Measurements from ENCODE around the gene UBASH3A.

The UBASH3A gene

DNA sequence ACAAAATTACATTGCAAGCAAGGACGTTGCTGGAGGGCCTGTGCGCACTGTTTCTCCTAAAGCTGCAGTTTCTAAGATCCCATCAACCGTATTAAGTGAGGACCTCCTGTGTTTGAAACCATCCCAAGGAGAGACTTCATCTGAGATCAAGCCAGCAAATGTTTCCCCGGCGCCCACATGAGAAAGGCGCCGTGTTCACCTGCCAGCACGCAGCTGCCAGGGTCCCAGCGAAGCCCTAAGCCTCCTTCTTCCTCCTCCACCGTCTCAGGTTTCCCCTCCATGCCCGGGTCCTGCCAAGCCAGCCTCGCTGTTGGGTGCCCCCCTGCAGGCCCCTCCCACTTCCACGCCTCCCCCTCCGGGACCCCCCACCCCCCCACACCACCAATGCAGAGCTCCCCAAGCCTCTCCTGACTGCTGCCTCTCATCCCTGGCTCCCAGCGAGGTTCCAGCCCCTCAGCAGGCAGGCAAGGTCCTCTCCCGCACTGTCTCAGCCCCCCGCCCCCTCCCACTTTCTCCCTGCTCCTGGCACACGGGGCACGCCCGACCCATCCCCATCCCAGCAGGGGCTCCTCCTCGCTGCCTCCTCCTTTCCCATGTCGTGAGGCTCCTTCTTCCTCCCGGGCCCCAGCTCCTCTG lies 28.7 kb upstream of the UBASH3A start:
- no peak for DNase-seq (ENCODE audit: low read depth)

DNA sequence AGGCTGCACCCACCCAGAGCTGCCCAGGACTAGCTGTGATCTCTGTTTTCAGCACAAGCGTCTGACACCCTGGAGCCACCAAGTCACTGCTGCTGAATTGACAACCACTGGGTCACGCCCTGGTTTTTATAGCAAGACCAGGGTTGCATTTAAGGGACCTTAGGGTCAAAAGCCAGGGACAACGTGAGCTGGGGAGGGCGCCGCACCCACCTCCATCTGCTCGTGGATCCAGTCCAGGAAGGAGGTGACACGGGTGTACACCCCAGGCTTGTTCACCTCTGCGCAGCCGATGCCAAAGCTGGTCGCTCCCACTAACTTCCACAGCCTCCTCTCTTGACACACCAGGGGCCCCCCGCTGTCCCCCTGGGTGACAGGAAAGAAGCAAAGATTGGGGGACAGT lies 28.2 kb upstream of the UBASH3A start:
- no peak for DNase-seq (ENCODE audit: low read depth)

DNA sequence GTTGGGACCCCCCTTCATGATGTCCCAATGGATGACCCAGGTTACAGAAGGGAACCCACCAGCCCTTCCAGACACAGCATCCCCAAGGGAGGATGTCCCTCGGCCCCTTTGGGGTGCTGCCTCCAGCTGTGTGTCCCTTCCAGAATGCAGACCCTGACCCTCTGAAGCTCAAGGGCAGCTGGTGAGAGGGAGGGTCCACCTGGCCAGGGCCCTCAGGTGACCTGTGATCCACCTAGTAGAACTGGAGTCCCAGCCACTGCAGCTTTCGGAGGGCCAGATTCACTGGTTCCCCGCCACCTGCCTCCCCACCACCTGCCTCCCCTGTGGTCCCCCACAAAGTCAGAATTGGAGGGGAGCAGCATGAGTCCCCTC lies 27.8 kb upstream of the UBASH3A start:
- DNase-seq (ENCODE audit: low read depth), result no peak

DNA sequence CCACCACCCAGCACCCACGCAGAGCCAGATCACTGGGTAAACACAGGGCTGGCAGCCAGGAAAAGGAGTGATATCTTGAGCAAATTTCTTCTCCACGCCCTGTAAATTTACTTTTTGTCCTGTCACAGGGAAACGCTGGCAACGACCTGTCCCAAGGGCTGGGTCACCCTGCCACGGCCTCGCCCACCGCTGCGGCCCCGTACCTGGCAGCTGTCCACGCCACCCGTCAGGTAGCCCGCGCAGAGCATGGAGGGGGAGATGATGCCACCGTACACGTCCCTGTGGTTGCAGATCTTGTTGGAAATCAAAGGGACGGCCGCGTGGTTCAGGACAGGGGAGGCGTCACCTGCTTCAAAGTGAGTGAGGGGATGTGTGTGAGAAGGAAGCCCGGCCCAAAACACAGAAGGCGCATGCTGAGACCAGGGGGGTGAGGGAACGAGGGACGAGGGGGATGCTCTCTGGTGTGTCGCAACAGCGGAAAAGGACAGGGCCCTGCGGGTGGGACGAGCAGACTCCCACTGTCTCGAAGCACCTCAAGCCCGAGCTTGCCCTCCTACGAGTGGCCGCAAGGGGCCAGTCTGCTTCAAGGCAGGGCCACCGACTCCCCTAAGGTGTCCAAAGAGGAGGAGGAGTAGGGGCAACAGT lies 27.2 kb upstream of the UBASH3A start:
- DNase-seq (ENCODE audit: low read depth), result no peak

DNA sequence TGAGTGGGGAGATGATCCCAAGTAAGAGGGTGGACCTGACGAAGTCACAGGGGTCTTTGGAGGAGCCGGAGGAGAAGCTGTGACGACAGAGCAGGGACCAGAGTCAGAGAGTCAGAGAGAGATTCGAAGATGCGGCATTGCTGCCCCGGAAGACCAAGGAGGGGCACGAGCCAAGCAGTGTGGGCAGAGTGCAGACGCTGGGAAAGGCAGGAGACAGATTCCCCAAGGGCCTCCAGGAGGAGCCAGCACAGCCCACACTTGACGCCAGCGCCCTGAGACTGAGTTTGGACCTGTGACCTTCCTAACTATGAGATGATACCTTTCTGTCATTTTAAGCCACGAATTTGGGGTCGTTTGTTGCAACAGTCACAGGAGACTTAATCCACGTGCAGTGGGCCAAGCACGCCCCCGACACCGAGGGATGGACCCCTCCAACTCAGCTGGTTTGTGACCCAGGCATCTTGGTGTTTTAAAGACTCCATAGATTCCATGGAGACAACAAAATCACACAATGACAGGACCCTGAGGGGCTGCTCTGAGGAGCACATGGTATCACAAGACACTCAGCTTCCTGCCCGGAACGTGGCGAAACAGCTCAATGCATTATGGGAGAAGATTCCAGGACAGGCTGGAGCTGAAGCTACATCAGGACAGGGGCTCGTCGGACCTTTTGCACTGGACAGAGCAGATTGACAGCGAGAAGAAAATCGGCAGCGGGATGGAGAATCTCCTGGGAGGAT lies 26.3 kb upstream of the UBASH3A start:
- DNase-seq (ENCODE audit: low read depth), result no peak

DNA sequence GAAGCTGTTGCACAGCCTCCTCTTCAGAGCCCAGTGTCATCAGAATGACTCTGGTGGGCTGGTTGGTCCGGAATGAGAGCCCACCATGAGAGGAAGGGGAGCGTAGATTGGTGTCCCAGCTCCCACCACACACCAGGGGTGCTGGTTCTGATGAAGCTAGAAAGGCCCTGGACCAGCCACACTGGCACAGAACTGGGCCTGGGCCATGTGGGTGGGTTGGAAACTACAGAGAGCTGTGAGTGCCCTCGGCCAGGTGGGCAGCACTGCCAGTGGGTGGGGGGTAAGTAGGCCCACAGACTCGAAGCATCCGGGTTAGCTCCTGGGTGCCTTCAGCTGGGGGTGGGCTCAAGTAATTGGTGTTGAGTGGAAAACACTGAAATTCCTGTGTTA lies 25.8 kb upstream of the UBASH3A start:
- DNase-seq (ENCODE audit: low read depth), result no peak

DNA sequence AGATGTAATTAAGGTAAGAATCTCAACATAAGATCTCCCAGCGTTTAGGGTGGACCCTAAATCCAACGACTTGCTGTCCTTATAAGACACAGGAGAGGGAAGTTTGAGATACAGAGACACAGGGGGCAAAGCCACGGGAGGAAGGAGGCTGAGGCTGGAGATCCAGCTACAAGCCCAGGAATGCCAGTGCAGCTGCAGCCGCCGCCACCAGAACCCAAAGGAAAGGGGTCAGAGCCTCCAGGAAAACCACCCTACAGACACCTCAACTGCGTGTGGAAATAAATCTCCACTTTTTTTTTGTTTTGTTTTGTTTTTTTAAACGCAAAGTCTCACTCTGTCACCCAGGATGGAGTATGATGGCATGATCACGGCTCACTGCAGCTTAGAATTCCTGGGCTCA lies 25.3 kb upstream of the UBASH3A start:
- no peak for DNase-seq (ENCODE audit: low read depth)

DNA sequence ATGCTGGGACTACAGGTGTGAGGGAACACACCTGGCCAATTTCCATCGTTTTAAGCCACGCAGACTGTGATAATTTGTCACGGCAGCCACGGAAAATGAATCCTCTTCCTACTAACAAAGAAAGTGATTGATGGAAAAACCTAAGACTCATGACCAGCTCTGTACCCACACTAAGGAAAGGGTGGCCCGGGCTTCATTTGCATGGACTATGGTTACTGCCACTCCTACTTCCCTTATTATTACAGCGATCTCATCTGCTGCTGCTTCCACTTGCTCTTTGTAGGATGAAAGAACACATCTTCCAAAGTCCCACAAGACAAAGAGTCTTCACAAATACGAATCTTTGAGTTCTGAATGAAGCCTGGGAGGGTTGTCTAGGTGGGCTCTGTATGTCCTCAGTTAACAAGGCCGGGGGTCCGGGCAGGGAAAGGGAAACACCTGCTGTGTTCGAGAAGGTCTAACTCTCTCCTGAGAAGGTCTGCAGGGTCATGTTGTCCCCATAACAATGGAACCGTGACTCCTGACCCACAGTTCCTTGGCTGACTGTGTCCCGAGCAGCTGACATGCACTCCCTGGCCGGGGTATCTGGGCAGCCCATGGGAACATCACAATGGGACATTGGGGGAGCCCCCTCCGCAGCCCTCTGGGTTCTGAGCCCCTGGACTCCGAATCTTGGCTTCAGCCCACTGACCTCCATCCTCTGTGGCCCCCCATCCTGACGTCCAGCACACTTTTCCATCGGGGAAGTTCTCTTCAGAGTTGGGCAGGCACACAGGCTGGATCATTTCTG lies 24.1 kb upstream of the UBASH3A start:
- DNase-seq (ENCODE audit: low read depth), result no peak

DNA sequence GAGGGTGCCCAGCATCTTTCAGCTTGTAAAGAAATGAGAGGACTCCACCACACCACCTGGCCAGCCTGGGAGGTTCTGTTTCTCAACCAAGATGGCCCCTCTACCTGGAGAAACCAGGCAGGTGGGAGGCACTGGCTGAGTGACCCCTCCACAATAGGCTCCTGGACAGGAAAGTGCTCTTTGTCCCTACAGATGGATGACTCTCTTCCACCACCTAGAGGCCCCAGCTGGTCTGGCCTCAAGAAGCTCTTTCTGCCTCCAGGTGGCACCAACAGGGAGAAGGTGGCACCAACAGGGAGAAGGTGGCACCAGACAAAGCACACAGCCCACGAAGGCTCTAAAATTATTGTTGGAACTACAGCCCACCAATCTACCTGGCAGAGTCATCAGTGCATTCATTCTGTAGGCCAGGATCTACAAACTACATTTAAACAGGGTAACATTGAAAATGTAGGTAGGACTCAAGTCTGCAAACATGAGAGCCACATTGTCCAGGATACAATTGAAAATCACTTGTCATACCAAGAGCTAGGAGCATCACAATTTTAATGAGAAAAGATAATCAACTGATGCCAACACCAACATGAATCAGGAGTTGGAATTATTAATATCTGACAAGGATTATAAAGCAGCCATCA lies 22.2 kb upstream of the UBASH3A start:
- DNase-seq (ENCODE audit: low read depth), result no peak

DNA sequence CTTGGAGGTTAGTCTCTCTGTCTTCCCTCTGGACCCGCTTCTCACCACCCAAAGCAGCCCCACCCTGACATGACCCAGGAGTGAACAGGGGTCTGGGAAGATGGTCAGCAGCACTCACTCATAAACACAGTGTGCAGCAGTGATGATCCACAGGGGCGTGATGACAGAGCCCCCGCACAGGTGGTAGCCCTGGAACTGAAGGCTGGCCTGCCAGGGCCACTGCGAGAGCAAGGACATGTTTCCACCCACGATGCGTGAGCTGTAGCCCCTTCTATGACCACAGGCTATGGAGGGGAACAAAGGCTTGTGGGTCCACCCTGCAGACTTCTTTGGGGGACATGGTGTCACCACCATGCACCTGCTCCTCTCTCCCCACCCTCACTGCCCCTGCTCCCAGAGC lies 20.8 kb upstream of the UBASH3A start:
- no peak for DNase-seq (ENCODE audit: low read depth)

DNA sequence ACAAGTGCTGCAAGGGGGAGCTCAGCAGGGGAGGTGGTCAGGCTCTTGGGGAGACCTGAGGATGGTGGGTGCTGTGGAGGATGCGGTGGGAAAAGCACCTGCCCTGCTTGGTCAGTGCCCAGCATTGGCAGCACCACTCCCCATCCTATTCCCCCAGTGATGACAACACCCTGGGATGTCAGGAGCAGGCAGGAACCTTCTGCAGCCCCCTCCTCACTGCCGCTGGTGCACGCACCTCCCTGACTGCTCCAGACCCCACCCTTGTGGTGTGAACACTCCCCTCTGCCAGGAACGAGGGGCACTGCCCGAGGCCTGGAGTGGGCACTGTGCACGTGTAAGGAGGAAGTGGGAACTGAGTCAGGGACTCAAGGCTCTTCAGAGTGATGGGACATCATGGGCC lies 20.4 kb upstream of the UBASH3A start:
- no peak for DNase-seq (ENCODE audit: low read depth)

DNA sequence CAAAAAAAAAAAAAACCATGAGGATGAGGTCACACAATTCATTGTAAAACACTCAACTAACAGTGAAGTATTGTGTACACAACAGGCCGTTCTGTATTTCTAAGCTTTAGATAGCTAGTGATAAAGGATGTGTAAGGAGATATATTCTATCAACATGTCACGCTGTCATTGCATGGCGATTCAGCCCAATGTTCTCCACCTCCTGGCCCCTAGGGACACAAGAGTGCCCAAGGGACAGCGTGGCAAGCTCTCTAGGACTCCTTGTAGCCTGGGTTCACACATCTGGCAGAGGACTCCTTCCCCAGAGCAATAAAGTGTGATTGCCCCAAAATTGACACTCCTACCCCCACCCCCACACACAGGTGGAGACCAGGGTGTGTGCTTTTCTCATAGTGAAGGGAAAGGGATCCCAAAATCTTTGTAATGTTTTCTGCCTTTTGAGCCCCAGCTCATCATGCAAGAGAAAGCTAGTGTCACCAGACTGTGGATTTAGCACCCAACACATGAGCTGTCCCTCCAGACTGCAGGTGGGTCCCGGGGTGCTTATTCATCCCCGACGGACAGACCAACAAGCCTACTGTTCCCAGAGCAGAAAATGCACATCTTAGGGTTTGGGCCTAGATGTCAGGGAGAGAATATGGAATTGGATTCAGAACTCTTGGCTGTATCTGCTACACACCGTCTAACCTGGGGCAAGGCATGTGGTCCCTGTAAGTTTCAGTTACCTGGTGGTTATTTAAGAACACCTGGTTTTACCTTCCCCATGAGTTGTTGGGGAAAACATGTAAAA lies 19.4 kb upstream of the UBASH3A start:
- no peak for DNase-seq (ENCODE audit: low read depth)

DNA sequence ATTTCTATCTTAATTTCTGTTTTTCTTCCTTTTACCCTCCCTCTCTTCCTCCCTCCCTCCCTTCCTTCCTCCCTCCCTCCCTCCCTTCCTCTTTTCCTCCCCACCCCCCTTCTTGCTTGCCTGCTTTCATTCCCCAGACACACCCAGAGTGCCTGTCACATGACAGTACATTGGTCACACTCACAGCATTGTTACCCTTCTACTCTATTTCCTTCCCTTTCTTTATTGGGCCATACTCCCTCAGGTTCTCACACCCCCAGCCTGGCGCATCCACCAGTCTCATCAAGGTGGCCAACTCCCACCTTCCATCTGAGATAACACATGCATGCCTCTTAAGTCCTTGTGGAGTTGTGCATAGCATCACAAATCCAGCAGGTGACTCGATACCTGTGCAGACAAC lies 18.7 kb upstream of the UBASH3A start:
- DNase-seq (ENCODE audit: low read depth), result no peak

DNA sequence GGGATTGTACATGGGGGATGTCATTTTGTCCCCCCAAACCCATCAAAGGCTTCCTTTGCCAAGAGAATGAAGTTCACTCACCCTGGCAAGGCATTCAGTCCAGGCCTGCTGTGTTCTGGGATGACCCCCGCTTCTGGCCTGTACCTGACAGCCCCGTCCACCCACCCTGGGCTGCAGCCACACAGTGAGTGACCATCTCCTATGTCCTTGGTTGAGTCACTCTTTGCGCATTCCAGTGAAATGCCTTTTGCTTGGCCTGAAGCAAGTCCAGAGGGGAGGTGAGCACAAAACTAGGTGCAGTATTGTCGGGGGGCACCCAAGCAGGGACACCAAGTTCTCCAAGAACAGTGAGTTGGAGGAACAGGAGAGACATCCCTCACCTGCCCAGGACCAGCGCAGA lies 18.1 kb upstream of the UBASH3A start:
- DNase-seq (ENCODE audit: low read depth), result no peak

DNA sequence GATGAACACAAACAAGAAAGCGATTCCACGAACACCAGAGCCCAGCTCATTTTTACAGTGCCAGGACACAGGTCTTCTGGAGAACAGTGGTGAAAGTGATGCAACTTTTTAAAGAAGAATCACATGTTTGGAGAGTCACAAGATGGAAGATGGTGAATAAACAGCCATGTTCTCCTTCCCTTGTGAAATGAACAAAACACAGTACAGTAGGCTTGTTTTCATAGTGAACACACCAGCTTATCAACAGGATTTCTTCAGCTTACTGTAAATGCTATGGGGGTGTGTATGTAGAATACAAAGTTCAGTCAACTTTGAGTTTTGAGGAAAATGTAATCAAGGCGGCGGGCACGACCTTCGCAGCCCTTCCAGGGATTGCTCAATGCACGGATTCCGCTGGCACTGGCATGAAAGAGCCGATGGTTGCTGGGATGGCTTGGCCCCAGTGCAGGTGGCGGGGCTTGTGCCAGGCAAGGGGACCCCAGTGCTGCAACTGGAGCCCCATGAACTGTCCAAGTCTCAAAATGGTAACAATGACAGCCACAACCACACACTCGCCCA lies 17.6 kb upstream of the UBASH3A start:
- DNase-seq (ENCODE audit: low read depth), result no peak

DNA sequence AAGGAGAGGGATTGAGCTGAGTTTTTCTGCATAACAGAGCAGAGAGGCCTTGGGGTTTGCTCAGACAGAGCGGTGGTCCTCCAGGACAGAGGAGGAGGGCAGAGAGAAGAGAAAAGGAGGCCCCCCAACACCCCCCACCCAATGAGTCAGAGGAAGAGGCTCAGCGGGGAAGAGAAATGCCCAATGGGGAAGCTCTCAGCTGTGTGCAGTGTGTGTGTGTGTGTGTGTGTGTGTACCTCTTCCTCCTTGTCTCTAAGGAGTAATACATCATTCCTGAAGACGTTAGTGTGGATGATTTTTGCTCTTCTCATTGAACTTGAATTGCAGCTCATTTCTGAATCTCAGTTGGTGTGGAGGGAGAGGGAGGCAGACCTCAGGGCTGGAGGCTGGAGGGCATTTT lies 16.5 kb upstream of the UBASH3A start:
- DNase-seq (ENCODE audit: low read depth), result no peak

DNA sequence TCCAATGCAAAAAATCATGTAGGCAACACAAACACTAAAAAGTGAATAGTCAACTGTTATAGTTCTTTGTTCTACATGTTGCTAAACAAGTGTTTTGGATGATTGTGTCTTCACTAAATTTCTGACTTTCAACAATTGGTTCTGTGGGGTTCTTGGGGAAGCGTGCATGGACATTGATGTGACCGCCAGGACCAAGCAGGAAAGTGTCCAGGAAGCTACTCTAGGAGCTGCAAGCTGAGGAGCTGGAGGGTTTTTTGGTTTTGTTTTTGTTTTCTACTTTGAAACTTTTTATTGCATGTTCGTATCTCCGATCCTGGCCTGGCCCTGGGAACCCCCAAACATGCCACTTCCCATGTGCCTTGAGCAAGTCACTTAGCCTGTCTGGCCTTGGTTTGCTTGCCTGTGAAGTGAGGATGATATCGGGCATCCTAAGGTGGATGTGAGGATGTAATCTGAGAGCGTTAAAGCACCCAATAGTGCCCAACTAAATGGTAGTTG lies 15.8 kb upstream of the UBASH3A start:
- no peak for DNase-seq (ENCODE audit: low read depth)

DNA sequence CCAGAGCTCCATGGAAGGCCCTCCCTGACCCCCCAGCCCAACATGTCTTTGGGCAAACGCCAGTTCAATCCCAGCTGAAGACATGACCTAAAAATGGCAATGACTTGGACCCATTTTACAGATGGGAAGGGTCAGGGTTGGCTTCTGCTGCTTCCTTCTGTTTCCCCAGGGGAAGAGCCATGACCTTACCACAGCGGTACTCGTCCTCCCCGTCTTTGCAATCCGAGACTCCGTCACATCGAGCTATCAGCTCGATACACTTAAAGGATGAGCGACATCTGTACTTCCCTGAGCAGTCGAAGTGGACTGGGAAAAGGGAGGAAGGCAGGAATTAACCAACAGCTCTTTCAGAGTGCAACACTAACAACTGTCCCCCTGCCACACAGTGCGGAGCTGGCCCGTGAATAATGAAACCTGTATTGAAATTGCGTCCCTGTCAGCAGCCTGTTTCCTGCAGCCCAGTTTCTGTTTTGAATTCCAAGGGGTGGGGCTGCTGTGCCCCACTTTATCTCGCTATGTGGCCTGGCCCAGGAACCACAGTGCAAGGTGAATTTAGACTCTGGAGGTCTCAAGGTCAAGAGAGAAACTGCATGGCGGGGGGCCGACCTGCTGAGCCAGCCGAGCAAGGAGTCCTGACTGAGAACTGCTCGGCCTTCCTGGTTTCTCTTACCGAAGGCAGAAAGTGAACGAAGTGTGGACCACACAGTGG lies 14.8 kb upstream of the UBASH3A start:
- DNase-seq (ENCODE audit: low read depth), result no peak

DNA sequence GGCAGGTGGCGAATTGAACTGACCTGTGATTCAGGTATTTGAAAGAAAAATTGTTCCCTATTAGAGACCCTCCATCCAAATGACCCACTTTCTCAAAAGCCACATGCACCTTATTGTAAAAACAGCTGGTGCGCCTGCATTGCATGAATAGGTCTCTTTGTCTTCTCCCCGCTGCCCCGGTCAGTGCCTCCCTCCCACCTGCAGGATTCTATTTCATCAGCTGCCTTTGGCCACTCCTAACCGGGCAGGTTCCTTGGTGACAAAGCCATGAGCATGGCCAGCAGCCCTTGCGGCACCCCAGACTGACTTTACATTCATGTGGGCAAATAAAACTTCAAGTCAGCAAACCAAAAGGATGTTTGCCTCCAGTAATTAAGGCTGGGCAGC lies 14.3 kb upstream of the UBASH3A start:
- DNase-seq (ENCODE audit: low read depth), result no peak

DNA sequence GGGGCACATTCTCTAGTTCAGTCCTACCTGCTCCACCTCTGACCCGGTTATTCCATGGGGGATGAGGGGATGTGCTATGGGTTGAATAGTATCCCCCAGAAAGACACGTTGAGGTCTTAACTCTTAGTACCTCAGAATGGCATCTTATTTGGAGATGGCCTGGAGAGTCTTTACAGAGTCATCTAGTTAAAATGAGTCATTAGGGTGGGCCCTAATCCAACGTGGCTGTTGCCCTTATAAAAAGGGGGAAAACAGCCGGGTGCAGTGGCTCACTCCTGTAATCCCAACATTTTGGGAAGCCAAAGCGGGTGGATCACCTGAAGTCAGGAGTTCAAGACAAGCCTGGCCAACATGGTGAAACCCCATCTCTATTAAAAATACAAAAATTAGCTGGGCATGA lies 13.5 kb upstream of the UBASH3A start:
- DNase-seq (ENCODE audit: low read depth), result no peak
